OCI-M1 (cell line): ENCODE results near the gene NEK6.

Source experiments
- DNase-seq: peaks from one replicate; lab custom pipeline; 2025; lab: John Stamatoyannopoulos, UW

NEK6 gene

DNA sequence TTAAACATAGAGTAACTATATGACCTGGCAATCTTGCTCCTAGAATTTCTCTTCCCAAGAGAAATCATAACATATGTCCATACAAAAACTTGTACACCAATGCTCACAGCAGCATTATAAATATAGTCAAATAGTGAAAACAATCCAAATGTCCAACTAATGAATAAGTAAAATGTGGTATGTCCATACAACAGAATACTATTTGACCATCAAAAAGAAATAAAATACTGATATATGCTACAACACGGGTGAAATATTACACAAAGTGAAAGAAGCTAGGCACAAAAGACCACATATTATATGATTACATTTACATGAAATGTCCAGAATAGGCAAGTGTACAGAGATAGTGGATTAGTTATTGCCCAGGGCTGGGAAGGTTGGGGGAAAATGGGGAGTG, 116.1 kb downstream of the NEK6 start:
- no peak for DNase-seq

DNA sequence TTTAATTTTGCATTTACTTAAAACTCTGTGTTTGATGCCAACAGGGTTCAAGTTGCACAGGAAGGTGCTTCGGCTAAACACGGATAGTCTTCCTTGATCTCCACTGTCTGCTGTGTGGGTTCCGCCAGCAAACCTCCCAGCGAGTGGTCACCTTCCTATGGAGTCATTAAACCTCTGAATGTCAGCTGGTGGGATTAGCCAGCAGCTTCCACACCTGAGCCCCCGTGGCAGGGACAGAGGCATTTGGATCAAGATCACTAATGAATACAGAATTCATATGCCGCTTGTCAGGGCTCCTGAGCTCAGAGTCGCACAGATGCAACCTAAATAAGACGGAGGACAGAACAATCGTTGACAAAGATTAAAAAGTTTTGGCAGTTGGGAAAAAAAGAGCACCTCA, 118.0 kb downstream of the NEK6 start:
- DNase-seq = no peak

DNA sequence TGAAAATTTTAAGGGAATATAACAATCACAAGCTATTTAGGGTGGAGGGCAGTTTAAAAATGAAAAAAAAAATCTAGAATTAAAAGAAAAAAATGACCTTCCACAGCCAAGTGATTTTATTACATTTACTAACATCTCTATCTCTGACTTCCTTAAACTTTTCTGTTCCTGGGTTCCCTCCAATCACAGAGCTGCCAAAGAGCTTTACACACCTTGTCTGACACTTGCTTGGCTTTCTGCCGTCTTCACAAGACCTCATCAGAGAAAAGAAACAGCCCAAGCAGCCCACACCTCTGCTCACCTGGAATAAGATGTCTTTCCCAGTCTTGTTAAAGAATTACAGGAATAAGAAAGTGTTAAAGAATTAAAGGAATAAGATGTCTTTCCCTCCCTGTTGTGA, 118.6 kb downstream of the NEK6 start:
- DNase-seq = no peak

DNA sequence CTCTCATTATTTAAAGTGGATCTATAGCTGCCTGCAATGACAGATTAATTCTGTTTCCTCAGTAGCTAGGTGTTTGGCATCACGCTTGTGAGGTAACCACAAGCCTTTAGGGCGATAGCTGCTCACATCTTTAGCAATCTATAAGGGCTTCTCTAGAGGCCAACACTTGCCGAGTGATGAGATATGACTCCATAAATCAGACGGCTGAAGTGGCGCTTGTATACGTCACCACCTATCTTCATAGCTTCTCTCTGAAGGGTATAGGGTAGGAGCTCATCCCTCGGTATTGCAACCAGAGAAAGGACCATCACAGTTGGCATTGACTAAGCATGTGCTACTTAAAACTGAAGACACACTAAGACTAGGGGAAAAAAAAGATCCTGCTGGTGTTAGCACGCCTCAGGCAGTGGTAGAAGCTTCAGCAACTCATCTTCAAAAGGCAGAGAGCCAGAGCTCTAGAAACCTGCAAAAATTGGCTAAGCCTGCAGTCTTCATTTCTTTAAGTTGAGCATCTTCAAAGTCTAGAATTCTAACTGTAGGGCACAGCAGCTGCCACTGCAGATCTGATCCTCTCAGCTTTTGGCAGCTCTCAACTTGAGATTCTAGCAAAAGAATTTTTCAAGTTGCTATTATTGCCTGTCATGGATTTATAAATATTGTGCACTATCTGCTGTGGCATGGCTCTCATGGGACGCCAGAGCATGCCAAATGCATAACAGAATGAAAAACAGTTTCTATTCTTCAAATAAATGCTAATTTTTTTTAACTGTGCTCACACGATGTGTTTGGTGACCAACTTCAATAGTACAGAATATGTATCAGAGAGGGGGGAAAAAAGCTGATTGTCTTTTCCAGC, 120.0 kb downstream of the NEK6 start:
- no peak for DNase-seq

DNA sequence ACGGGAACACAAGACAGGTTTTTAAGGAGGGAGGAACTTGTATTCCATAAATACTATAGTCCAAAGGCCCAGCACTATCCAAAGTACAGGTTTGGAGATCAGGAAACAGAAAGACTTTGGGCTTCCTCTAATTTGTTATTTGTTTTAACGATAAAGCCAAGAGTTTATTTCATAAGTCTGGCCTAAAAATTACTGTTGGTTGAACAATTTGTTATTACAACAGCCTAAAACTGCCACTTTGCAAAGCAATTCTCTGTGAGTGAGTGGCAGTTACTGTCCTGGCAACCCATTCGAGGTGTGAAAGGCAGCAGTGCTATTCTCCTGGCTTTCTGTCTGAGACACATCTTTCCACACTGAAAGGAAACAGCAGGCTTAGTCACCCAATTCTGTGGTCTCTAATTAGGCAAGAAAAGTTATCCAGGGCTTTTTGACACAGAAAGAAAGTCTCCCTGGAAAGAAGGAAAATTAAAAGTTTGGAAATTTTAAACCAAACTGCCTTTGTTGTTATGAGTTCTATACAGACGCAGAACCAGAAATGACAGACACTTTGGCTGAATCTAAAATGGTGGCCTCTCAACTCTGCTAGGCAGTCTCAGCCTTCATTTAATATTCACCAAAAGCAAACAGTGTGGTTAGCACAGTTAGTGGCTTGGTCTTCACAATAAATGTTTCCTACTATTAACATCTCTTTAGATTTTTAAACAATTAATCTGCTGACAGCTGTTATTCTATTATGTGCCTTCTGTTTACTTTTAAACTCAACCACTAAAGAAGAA, 123.6 kb downstream of the NEK6 start:
- DNase-seq = no peak

DNA sequence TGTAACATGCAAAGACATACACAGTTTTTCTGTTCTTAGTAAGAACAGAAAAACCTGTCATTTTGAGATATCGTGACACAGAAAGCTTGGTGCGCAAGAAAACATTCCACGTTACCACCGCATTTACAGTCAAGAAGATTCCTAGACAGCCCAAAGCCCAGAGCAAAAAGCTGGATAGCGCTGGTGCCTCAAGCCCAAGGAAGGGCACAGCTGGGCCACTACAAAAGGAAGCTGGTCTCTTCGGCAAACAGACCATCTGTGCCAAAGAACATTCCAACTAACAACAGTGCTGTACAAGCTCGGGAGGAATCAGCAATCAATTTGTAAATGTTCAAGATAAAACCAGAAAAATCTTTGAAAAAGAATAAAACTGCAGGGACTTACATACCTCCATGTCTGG, 126.5 kb downstream of the NEK6 start:
- DNase-seq = no peak

DNA sequence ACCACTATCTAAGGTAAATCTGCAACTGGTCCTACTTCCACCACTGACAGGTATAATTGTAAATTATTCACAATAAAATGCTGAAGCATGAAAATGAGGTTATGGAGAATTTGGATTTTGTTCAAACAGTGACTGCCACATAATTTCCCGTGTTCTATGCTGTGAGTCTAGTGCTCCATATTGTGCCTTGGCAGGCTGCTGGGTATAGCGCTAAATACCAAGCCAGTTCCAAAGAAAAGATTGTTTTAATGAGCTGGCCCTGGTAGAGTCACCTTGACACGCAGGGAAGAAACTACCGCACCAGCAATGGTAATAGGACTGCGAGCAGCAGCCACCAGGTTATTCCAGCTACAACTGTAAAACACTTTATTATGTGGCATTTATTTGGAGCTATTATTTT, 127.1 kb downstream of the NEK6 start:
- DNase-seq = no peak

DNA sequence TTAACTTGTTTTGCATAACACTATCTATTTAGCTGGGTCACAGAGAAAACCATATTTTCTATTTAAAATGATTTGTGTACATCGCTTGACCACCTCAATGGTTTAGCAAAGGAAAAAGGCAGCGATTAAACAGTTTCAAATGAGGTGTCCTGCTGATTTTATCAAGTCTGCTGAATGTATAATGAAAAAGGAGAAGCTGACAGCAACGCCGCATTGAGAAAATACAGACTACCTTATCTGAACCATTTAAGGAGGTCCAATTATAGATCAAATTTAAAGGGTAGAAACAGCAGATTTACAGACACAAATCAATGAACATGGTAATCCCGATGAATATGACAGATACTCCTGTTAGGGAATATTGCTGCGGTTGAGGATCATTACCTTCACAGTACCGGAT, 127.9 kb downstream of the NEK6 start:
- DNase-seq = no peak

DNA sequence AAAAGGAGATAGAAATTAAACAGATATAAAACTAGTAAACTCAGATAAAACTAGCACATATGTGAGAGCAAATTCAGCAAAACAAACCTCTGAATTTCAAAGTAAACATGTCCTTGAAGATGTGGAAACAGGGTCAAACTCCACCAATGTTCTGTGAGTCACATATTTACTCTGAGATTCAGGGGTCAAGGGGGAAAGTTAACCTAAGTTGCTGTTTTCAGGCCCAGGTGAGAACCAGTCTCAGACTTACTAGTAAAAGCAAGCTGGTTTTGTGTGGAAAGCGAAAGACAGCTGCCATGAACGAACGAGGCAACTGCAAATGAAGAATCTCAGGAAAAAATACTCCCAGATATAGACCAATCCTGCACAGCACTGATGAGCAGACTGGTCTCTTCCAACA, 128.5 kb downstream of the NEK6 start:
- DNase-seq = no peak

DNA sequence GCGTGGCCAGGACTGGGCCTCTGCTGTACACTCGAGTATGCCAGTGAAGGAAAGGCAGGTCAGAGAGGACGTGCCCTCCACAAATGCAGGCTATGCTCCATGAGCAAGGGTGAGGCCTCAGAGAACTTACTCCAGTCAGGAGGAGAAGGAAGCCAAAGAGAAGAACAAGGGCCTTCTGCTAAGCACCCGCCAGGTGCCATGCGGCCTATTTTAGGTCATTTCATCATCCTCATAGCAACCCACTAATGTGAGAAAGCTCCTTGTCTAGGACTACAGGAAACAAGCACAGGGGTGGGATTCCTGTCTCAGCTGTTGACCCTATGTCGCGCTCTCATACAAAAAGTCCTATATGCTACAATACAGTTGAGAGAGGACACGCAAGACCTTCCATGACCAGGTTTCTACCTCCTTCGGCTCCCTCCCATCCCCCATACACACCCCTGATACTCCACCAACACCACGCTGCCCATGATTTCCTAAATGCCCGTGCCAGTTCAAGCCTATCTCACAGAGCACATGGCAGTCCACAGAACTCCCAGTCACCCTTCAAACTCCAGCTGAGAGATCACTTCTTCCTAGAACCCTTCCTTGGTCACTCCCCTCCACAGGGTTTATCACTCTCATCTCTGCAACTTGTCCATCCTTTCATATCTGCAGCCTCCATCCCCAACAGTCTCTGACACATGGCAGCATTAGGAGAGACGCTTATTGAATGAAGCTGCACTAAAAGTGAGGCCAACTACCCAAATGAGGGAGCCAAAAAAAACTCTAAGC, 130.7 kb downstream of the NEK6 start:
- peak; percentile 64 for DNase-seq

DNA sequence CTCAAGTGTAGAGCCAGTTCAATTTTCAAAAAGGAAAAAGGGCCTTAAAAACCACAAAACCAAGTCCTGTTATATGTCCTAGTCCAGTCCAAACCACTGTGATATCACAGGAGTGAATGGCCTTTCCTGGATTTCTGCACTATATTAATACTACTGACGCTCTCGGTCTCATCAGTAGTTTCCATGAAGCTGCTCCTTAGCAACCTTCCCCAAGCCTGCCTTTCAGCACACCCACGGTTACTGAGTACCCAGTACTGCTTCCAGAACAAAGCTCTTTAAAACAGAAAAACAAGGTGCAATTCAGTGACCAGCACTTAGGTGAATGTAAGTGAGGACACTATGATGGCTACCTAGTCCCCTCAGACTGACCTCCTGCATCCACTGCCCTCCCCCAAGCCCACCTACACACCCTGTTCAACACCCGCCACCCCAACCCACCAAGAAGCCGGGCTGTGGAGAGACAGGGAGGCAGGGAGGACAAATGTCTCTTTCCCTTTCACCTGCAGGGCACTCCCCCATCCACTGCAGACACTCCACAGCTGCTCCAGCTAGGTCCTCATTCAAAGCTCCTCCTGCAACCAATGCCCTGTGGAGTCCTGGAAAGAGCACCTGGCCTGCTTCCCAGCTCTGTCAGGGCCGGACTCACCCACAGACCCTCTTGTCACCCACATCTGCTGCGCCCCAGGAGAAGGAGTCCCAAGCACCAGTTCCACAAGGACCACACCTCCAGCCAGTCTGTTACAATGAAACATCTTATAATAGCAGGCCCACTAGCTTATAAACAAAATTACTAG, 131.6 kb downstream of the NEK6 start:
- DNase-seq = peak; percentile 55

DNA sequence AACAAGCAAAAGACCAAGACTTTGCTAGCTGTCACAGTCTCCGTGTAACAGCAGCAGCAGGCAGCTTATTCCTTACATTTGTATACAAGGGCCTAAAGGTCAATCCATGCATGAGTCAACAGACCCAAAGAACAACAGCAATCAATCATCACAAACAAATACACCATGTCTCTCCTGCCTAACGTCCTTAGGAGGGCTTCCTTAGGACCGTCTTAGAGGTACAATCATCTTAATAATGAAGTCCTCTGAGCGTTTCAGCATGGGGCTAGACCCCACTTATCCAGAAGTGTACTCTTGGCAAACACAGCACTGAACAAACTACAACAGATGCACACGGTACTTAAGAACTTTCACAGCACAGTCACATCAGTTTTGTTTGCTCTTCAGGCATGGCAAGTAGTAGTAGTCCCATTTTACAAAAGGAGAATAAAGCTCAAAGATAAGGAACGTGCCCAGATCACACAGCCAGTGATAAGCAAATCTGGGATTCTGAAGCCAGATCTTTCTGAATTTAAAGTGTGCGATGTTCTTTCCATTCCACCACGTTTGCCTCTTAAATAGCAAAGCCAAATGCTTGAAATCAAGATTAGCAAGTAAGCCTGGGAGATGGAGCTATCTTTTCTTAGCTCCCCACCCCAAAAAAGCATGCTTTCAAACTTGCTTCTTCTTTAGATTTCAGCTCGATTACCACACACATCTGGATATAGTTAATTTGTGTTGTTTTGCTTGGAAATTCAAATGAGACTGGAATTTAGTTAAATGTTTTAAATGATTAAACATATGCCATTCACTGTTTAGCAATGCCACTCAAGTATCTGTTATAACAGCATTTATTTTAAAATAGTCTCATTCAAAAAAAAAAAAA, 133.3 kb downstream of the NEK6 start:
- DNase-seq = peak; percentile 16

DNA sequence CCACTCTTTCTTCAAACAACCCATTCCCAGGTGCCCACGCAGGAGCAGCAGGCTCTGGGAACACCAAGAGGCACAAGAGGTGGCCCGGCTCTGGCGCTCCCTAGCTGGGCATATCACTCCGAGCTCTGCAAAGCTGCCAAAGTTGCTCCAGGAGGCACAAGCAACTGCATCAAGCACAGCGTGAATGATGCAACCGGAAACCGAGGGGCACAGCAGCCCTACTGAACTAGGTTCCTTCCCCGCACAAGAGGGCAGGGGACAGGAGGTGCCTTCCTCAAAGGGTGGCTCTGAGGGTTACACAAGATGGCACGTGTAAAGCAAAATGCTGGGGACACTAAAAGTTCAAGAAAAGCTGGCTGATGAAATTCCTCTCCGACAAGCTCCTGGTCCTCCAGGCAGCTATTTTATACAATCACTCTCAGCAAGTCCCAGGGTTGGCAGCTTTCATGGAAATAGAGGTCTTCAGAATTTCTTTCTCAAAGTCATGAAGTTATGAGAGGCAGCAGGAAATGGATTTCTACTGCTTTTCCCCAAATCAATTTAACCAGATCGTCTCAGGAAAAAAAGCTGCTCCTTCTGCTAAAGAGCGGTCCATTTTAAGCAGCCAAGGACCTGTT, 134.6 kb downstream of the NEK6 start:
- no peak for DNase-seq

DNA sequence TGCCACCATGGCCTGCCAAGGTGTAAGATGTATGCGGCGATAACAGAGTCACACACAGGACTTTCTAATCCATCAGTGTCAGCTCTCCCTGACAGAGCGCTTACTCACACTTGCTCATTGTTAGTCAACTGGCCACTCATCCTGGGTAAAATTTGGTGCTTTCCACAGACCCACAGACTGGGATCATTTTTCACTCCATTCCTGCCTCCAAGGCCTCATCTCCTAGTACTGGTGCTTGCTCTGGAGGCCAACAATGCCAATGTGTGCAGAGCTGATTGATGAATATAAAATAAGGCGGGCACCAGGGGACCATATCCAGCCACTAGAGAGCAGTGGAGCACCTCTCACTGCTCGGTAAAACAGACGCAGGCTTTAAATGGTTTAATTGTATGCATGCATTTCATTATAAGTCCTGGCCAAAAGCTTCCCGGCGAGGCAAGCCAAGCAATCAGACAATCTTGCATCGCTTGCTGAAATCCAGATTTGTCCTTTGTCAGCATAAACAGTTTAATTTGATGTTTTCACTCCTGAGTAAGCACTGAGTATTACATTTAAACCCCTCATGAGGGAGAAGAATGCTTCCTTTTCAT, 135.2 kb downstream of the NEK6 start:
- DNase-seq = no peak

DNA sequence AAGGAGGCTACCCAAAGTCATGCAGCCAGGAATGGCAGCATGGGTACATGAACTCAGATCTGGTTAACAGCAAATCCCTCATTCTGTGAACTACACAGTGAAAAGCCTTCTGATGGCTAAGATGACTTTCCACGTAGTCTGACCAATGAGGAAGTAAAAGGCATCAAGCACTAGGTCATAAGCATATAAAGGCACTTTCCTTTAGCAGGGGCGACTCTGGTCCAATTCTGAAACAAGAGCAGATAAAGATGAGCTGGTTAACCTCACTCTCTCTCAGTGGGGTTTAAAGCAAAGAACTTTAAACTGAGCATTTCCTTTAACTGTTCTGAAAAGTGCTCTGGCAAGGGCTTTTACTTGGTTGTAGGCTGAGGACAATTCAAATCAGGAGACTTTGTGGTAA, 136.4 kb downstream of the NEK6 start:
- DNase-seq = peak; percentile 46

DNA sequence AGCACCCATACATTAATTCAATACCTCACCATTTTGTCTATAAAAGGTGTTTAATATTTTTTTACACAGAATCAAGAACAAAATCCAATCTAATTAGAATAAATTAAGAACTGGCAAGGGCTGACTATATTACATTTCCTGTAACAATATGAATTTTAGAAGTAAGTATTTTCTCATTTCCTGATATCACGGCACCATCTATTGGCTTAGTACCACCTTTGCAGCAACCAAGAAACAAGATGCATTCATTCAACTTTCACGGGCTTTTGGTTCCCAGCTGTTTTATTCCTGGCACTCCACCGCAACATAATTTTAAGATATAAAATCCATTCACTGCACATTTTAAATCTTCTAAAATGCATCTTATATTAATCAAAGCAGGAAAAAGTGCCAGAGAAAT, 136.8 kb downstream of the NEK6 start:
- DNase-seq = peak; percentile 42

DNA sequence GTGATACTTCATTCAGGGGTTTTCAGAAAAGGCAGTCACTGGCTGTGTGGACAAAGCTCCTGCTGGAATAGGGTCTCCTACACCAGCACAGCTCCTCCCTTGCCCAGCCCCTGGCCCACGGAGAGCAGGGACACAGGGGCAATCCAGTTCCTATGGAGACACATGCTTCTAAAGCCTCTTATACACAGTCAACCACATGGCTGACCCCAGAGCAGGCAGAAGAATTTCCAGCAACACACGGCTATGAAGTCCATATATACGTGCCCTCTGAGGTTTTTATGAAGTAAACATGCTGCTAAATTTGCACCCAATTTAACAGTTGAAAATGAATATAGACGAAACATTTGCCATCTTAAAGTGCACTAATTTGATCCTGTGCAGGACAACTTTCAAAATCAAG, 138.1 kb downstream of the NEK6 start:
- no peak for DNase-seq

DNA sequence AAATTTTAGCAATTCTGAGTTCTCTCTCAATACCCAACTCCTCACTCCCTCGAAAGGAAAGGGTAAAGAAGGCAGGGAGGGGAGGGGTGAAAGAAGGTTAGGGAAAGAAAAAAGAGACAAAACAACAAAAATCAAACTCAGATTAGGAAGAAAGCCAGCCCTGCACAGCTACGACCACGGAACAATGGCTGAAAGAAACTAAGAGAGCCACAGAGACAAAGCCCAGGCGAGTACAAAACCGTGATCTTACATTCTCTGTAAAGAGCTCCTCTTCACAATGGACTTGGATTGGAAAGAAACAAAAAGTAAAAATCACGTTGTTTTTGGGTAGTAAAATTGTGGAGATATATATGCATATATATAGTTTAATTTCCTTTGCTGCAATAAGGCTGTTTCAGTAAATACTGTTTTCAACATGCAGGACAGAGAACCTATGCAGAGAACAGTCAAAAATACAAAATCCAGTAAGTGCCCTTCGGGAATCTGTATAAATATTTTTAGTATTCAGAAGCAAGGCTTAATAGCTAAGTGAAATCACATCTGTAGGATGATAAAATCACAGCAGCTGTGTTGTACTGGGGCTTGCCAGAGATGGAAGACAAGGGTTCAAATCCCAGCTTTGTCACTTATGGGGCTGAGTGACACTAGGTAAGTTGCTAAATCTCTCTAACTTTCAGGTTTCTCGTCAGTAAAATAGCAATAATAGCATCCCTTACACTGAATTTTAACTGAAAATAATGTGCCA, 140.6 kb downstream of the NEK6 start:
- no peak for DNase-seq

DNA sequence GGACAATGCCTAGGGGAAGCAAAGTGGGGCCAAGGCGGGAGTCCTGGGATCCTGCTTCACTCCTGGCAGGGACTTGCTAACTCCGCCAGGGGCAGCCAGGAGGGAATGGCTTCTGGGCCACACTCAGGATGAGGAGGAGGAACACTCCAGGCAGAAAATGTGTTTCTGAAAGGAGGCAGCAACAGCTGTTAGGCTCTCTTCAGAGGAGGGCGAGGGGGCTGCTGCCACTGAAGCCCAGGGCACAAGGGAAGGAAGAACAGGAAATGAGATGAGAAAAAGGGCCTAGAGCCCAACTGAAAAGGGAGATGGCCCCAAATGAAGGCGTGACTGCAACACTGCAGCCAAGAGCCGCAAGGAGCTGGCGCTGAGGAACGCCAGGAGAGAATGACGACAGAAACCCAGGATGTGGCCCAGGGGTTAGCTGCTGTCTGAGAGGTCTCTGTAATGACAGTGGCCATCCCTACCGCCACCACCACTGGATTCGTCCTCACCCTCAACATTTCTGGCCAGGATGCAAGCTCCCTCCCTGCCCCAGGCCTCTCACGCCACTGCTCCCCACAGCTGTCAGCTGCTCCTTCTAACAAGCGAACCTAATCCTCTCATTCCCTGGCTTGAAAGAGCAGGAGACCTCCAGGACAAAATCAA, 141.7 kb downstream of the NEK6 start:
- no peak for DNase-seq
